ENCODE data around the gene SEMA4F.
A peak's percentile ranks its signal among the peaks of the same experiment; 100 is the strongest.
"Not testable (repeated sequence)": the region's sequence is repeated elsewhere in the genome, so short reads cannot be mapped to it uniquely, and the experiment has no call there.

The SEMA4F gene

DNA sequence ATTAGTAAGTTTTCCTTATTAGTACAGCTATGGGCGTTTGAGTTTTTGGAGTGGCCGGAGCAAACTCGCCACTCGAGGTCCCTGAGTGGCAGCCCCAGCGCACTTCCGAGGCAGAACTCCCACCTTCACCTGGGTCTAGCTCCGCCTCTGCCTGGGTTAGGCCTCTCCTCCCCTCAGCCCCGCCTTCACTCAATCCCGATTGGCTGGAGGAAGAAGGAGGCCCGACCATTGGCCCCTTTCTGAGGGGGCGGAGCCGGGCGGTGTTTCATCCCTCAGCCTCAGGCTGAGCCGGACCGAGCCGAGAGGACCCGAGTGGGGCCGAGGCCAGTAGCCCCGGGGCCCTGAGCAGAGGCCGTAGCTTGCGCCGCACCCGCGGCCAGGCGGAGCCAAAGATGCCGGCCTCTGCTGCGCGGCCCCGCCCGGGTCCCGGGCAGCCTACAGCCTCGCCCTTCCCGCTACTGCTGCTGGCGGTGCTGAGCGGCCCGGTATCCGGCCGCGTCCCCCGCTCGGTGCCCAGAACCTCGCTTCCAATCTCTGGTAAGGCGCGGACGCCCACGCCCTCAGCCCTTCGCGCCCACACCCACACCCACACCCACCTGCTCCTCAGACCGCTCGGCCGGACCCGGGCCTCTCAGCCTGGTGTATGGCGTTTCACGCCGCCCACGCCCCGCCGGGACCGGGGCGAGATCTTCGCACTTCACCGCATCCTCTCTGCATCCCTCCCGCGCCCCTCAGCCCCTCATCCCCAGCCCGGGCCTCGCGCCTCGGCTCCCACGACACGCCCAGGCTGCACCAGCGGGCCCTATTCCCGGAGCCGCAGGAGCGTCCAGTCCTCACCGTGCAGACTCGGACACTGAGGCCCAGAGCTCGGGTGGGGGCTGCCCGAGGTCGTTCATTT, at the start of gene SEMA4F:
Gene SEMA4F (plus strand): TSS at position 263 of the 898 bp plus-strand sequence. CDS start 130 bp downstream, at position 393.
- Histone ChIP-seq H3K9ac (ENCODE audit: low read length) (peak within 1 kb of the TSS; percentile 76), H3K27me3 (ENCODE audit: control insufficient read depth, insufficient read depth, low read length) (no peaks in the 10 kb centered on the region), H3K27ac (ENCODE audit: low read depth, low read length) (no peak within 1 kb of the TSS), H3K36me3 (ENCODE audit: control insufficient read depth, insufficient read depth, low read length) (no peaks in the 10 kb centered on the region), H3K4me1 (ENCODE audit: control insufficient read depth, insufficient read depth, low read length) (peaks cover 4% of the 10 kb centered on the region), H3K4me3 (ENCODE audit: low read length) (peak within 1 kb of the TSS; percentile 76)

GRCh38 chr2:74606927-74607326, 47.1 kb upstream of the SEMA4F start:
- H3K36me3 ChIP-seq (ENCODE audit: control insufficient read depth, insufficient read depth, low read length): no peaks in the 10 kb centered on the region
- no peaks in the 10 kb centered on the region for H3K27me3 ChIP-seq (ENCODE audit: control insufficient read depth, insufficient read depth, low read length)
- no peak overlapping the region for H3K27ac ChIP-seq (ENCODE audit: low read depth, low read length)
- H3K4me1 ChIP-seq (ENCODE audit: control insufficient read depth, insufficient read depth, low read length): no peaks in the 10 kb centered on the region
- no peak overlapping the region for H3K9ac ChIP-seq (ENCODE audit: low read length)
- H3K4me3 ChIP-seq (ENCODE audit: low read length): no peak overlapping the region

- Histone ChIP-seq H3K27me3 (ENCODE audit: control insufficient read depth, insufficient read depth, low read length) (no peaks in the 10 kb centered on the region), H3K4me1 (ENCODE audit: control insufficient read depth, insufficient read depth, low read length) (no peaks in the 10 kb centered on the region), H3K27ac (ENCODE audit: low read depth, low read length) (no peak overlapping the region), H3K9ac (ENCODE audit: low read length) (no peak overlapping the region), H3K4me3 (ENCODE audit: low read length) (no peak overlapping the region), H3K36me3 (ENCODE audit: control insufficient read depth, insufficient read depth, low read length) (no peaks in the 10 kb centered on the region)
These were observed 36.9 kb upstream of the SEMA4F start for GRCh38 chr2:74617122-74617521.

GRCh38 chr2:74618410-74619083, 35.5 kb upstream of the SEMA4F start:
- no peaks in the 10 kb centered on the region for H3K27me3 ChIP-seq (ENCODE audit: control insufficient read depth, insufficient read depth, low read length)
- H3K27ac ChIP-seq (ENCODE audit: low read depth, low read length): no peak overlapping the region
- no peak overlapping the region for H3K9ac ChIP-seq (ENCODE audit: low read length)
- H3K4me1 ChIP-seq (ENCODE audit: control insufficient read depth, insufficient read depth, low read length): no peaks in the 10 kb centered on the region
- no peaks in the 10 kb centered on the region for H3K36me3 ChIP-seq (ENCODE audit: control insufficient read depth, insufficient read depth, low read length)
- no peak overlapping the region for H3K4me3 ChIP-seq (ENCODE audit: low read length)

DNA sequence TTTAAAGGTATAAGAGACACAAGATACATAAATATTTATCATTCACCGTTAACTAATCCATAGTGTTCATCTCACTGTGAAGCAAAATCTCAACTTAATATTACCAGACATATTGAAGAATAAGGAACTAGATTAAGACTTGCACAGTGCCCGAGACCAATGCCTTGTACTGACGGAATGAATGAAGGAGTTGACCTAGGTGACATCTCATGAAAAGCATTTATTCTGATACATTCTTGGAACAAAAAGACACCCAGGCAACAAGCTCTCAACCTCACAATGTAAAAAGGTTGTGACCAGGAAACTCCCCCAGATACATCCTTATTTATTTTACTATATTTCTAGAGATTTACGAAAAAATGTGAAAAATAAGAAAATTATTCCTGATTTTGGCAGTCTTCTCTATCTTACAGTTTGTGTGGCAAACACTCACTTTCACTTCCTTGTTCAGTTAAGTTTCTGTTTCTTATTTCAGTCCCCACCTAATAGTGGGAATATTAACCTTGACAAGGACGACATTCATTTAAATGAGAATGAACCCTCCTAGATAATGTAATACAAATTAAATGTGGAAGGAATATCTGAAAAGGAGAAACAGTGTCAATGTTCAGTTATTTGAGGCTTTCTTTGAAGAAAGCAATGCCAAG, 34.3 kb upstream of the SEMA4F start:
- Histone ChIP-seq H3K27ac (ENCODE audit: low read depth, low read length) (no peak overlapping the region), H3K4me1 (ENCODE audit: control insufficient read depth, insufficient read depth, low read length) (no peaks in the 10 kb centered on the region), H3K36me3 (ENCODE audit: control insufficient read depth, insufficient read depth, low read length) (no peaks in the 10 kb centered on the region), H3K9ac (ENCODE audit: low read length) (no peak overlapping the region), H3K4me3 (ENCODE audit: low read length) (no peak overlapping the region), H3K27me3 (ENCODE audit: control insufficient read depth, insufficient read depth, low read length) (no peaks in the 10 kb centered on the region)

DNA sequence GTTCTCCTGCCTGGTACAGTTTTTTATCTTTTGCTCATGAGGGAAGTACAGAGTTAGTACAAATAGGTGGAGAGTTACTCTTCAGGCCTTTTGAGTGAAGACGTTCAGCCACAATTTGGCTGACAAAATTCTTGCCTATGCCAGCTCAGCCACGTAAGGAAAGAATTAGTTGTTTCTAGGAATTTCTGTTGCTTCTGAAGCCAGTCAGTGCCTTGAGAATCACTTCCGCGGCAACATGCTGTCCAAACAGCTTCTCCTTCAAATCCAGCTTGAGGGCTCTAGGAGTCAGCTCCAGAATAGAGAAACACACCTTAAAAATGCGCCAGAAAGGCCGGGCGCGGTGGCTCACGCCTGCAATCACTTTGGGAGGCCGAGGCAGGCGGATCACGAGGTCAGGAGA, 33.4 kb upstream of the SEMA4F start:
- H3K27me3 ChIP-seq (ENCODE audit: control insufficient read depth, insufficient read depth, low read length): no peaks in the 10 kb centered on the region
- H3K9ac ChIP-seq (ENCODE audit: low read length): no peak overlapping the region
- no peak overlapping the region for H3K27ac ChIP-seq (ENCODE audit: low read depth, low read length)
- H3K4me1 ChIP-seq (ENCODE audit: control insufficient read depth, insufficient read depth, low read length): no peaks in the 10 kb centered on the region
- H3K36me3 ChIP-seq (ENCODE audit: control insufficient read depth, insufficient read depth, low read length): no peaks in the 10 kb centered on the region
- H3K4me3 ChIP-seq (ENCODE audit: low read length): no peak overlapping the region

DNA sequence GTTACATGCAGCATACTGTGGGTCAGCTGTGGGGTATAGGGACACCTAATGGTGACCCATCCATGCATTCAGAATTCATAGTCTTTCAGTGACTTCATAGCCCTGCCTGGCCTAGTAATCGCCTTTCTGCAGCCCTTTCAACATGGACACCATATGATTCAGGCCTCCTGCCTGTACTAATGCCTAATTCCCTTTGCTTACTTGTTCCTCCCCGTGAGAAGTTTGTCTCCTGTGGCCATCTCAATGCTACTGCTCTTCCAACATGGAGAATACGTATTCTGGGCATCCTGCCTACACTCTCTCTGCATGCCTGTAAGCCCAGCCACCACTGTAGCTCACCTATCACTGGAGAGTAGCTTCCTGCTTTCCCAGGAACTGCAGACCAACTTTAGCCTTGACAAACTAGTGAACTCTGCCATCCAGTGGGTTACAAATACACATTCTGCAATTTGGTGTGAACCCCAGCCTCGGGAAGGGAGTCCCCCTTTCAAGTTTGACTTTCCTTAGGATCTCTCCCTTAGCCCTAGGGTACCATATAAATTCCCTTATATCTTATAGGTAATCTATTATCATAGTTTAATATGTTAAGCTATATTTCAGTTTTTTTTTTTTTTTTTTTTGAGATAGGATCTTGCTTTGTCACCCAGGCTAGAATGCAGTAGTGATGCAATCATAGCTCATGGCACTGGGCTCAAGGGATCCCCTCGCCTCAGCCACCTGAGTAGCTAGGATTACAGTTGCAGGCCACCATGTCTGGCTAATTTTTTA, 28.2 kb upstream of the SEMA4F start:
- Histone ChIP-seq H3K9ac (ENCODE audit: low read length) (no peak overlapping the region), H3K4me1 (ENCODE audit: control insufficient read depth, insufficient read depth, low read length) (no peaks in the 10 kb centered on the region), H3K27me3 (ENCODE audit: control insufficient read depth, insufficient read depth, low read length) (no peaks in the 10 kb centered on the region), H3K4me3 (ENCODE audit: low read length) (no peak overlapping the region), H3K36me3 (ENCODE audit: control insufficient read depth, insufficient read depth, low read length) (no peaks in the 10 kb centered on the region), H3K27ac (ENCODE audit: low read depth, low read length) (no peak overlapping the region)

GRCh38 chr2:74628538-74629105, 25.4 kb upstream of the SEMA4F start:
- no peaks in the 10 kb centered on the region for H3K27me3 ChIP-seq (ENCODE audit: control insufficient read depth, insufficient read depth, low read length)
- no peak overlapping the region for H3K4me3 ChIP-seq (ENCODE audit: low read length)
- no peak overlapping the region for H3K27ac ChIP-seq (ENCODE audit: low read depth, low read length)
- no peak overlapping the region for H3K9ac ChIP-seq (ENCODE audit: low read length)
- H3K36me3 ChIP-seq (ENCODE audit: control insufficient read depth, insufficient read depth, low read length): no peaks in the 10 kb centered on the region
- no peaks in the 10 kb centered on the region for H3K4me1 ChIP-seq (ENCODE audit: control insufficient read depth, insufficient read depth, low read length)

DNA sequence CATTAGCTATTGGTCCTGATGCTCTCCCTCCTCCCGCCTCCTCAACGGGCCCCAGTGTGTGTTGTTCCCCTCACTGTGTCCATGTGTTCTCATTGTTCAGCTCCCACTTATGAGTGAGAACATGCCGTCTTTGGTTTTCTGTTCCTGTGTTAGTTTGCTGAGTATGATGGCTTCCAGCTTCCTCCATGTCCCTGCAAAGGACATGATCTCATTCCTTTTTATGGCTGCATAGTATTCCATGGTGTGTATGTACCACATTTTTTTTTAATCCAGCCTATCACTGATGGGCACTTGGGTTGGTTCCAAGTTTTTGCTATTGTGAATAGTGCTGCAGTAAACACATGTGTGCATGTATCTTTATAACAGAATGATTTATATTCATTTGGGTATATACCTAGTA, 23.6 kb upstream of the SEMA4F start:
- not testable (repeated sequence) for H3K4me1 ChIP-seq (ENCODE audit: control insufficient read depth, insufficient read depth, low read length); H3K36me3 ChIP-seq (ENCODE audit: control insufficient read depth, insufficient read depth, low read length); H3K27me3 ChIP-seq (ENCODE audit: control insufficient read depth, insufficient read depth, low read length); H3K9ac ChIP-seq (ENCODE audit: low read length); H3K27ac ChIP-seq (ENCODE audit: low read depth, low read length); H3K4me3 ChIP-seq (ENCODE audit: low read length)

DNA sequence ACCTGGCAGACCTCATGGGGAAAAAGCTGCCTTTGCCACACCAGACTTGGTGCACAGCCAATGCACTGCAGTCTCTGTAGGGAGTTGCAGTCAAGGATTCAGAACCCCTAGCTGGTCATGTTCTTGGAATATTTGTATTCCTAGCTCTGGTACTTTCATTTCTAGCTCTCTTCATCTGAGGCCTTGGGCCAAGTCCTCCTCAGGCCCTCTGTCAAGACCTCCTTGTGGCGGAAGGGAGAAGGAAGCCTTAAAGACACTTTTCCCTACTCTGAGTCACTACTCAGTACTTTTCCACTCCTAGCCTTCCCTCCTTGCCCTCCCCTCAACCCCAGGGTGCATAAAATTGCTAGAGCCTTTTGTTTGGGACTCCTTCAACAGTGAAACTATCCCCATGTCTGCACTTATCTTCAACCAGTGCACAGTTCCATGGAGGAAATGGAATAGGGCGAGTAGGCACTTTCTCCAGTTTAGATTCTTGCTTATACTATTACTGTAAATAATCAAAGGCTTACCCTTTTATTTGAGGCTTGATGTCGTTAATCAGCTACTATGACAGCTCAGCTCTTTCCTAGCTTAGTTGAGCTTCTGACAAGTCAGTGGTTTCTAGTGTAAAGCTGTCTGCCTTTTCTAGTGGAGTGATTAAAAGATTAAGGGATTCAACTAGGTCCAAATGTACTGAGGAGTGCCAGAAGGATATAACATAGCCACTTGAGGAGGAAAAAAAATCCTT, 21.7 kb upstream of the SEMA4F start:
- no peak overlapping the region for H3K27ac ChIP-seq (ENCODE audit: low read depth, low read length)

DNA sequence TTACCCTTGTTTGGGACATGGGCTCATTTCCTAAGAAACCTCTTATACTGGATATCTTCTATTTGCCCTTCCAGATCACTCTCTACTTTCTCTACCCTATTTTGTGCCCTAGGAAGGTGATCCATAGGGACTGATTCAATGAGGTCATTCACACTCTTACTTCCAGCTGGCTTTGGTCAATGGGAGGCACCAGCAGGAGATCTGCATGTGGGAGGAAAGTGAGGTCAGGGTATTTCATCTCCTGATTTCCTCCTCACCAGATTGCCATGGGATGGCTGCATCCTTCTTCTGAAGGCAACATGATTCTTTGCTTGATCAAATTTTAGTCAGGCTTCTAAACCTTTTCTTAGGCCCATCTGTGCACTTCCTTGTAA, 21.1 kb upstream of the SEMA4F start:
- no peak overlapping the region for H3K9ac ChIP-seq (ENCODE audit: low read length)
- no peak overlapping the region for H3K27ac ChIP-seq (ENCODE audit: low read depth, low read length)
- H3K4me3 ChIP-seq (ENCODE audit: low read length): no peak overlapping the region
- no peaks in the 10 kb centered on the region for H3K36me3 ChIP-seq (ENCODE audit: control insufficient read depth, insufficient read depth, low read length)
- no peaks in the 10 kb centered on the region for H3K4me1 ChIP-seq (ENCODE audit: control insufficient read depth, insufficient read depth, low read length)
- H3K27me3 ChIP-seq (ENCODE audit: control insufficient read depth, insufficient read depth, low read length): no peaks in the 10 kb centered on the region

More for the DNA sequence above, 21.7 kb upstream of the SEMA4F start:
- no peaks in the 10 kb centered on the region for H3K27me3 ChIP-seq (ENCODE audit: control insufficient read depth, insufficient read depth, low read length)
- H3K9ac ChIP-seq (ENCODE audit: low read length): no peak overlapping the region
- no peak overlapping the region for H3K4me3 ChIP-seq (ENCODE audit: low read length)
- H3K4me1 ChIP-seq (ENCODE audit: control insufficient read depth, insufficient read depth, low read length): no peaks in the 10 kb centered on the region
- no peaks in the 10 kb centered on the region for H3K36me3 ChIP-seq (ENCODE audit: control insufficient read depth, insufficient read depth, low read length)

All from rectal smooth muscle tissue (tissue), 1 donor.